ENCODE data around the gene CDC42EP5. TPM values are rescaled to one million over a fixed set of nuclear protein-coding genes. Genes with fewer than 3 reads are reported as not detected.
"Not testable (repeated sequence)": the region's sequence is repeated elsewhere in the genome, so short reads cannot be mapped to it uniquely, and the experiment has no call there.

The CDC42EP5 gene
- total RNA-seq, 1 experiment from 2014 or later = 0.26 TPM

DNA sequence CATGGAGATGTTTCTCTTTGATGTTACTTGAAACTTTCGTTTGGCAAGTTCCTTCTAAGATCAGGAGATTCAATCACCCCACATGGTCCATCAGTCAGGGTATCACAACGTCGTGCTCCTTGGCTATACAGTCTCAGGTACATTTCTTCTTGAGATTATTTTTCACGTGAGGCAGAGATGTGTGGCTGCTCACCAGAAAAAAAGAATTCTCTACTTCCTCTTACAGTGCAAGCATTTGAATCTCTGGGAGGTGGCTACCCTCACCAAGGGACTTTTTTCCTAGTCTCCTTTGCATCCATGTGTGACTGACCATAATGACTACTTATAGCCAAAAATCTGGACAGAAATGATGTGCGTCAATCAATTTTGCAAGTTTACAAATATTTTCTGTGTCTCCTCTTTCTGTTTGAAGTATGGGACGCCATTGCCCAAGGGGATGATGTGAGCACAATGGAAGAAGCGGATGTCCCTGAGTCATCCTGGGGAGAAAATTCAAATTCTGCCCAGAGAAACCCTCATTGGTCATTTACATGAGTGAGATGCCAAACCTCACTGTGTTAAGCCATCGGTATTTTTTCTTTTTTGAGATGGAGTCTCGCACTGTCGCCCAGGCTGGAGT lies 21.0 kb upstream of the CDC42EP5 start:
- DNase-seq (ENCODE audit: low read depth, low spot score) = no peak
- in situ Hi-C loops (cut with HindIII; ENCODE audit: low pct_unique_long_range_greater_than_20kb, low sequenced_read_pairs) = no loop called here

DNA sequence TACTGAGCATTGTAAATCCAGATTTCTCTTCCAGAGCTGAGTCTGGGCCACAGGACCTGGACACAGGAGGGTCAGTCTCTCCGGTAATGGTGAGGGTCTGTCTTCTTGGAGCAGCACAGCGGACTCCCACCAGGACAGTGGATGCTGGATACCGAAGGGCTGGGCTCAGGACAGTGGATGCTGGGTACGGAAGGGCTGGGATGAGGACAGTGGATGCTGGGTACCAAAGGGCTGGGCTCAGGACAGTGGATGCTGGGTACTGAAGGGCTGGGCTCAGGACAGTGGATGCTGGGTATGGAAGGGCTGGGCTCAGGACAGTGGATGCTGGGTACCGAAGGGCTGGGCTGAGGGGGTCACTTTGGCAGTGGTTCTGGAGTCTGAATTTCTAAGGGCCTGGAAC lies 20.0 kb upstream of the CDC42EP5 start:
- DNase-seq (ENCODE audit: low read depth, low spot score); in situ Hi-C loops (cut with HindIII; ENCODE audit: low pct_unique_long_range_greater_than_20kb, low sequenced_read_pairs): not testable (repeated sequence)

DNA sequence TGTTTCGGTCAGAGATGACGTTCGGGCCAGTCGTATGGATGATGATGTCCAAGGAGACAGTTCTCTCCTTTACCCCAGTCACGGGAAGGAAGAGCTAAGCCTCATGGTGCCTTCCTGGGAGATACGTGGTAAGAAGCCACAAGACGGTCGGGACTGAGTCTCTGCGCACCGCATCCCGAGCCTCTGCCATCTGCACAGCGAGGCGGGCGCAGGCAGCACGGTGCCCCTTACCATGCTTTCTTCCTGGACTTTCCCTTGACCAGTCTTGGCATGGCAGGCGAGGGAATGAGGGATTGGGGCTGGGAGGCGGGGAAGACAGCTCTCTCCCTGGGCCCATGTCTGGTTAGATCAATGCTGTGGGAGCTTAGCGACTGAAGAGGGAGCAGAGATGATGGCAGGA lies 19.5 kb upstream of the CDC42EP5 start:
- no peak for DNase-seq (ENCODE audit: low read depth, low spot score)
- in situ Hi-C loops (cut with HindIII; ENCODE audit: low pct_unique_long_range_greater_than_20kb, low sequenced_read_pairs) = no loop called here

- in situ Hi-C loops (cut with HindIII; ENCODE audit: low pct_unique_long_range_greater_than_20kb, low sequenced_read_pairs) = no loop called here
Measured at GRCh38 chr19:54489766-54490165, 16.7 kb upstream of the CDC42EP5 start.

DNA sequence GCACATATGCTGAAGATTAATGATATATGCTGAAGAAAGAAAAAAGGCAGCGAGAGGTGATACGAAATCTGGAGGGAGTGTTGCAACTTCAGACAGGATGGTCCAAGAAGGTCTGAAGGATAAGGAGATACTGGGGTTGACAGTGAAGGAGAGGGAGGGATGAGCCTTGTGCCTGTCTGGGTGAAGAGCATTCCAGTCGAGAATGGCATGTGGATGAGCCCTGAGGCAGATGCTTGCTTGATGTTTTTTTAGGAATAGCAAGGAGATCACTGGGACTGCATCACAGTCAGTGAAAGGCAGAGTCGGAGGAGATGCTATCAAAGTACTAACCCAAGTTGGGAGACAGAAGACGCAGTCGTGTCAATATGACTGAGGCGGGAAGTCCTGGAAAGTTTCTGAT lies 16.2 kb upstream of the CDC42EP5 start:
- DNase-seq (ENCODE audit: low read depth, low spot score) = no peak
- in situ Hi-C loops (cut with HindIII; ENCODE audit: low pct_unique_long_range_greater_than_20kb, low sequenced_read_pairs) = no loop called here

More at GRCh38 chr19:54489766-54490165, 16.7 kb upstream of the CDC42EP5 start:
- no peak for DNase-seq (ENCODE audit: low read depth, low spot score)

DNA sequence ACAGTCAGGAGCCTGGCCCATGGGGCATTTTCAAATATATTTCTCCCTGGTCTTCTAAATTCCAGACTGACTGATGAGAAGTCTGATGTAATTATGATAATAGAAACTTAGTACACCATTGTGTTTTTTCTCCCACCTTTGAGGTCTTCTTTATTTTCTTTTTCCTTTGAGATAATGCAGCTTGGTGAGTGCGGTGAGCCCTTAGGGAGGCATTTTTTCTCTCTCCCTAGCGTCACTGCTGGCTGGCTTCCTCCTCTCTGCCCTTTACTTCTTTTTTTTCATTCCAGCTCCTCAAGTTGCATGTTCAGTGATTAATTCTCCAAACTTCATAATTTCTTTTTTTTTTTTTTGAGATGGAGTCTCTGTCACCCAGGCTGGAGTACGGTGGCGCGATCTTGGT lies 12.8 kb upstream of the CDC42EP5 start:
- in situ Hi-C loops (cut with HindIII; ENCODE audit: low pct_unique_long_range_greater_than_20kb, low sequenced_read_pairs) = no loop called here
- DNase-seq (ENCODE audit: low read depth, low spot score) = no peak

- DNase-seq (ENCODE audit: low read depth, low spot score) = no peak
Measured at GRCh38 chr19:54484451-54484850, 11.4 kb upstream of the CDC42EP5 start.

GRCh38 chr19:54482889-54483288 lies 9.8 kb upstream of the CDC42EP5 start:
- DNase-seq (ENCODE audit: low read depth, low spot score) = no peak
- in situ Hi-C loops (cut with HindIII; ENCODE audit: low pct_unique_long_range_greater_than_20kb, low sequenced_read_pairs) = no loop called here

More at GRCh38 chr19:54484451-54484850, 11.4 kb upstream of the CDC42EP5 start:
- in situ Hi-C loops (cut with HindIII; ENCODE audit: low pct_unique_long_range_greater_than_20kb, low sequenced_read_pairs) = no loop called here

- peak; percentile 62 for DNase-seq (ENCODE audit: low read depth, low spot score)
- in situ Hi-C loops (cut with HindIII; ENCODE audit: low pct_unique_long_range_greater_than_20kb, low sequenced_read_pairs) = no loop called here
Measured at GRCh38 chr19:54481326-54481930, 8.3 kb upstream of the CDC42EP5 start.

DNA sequence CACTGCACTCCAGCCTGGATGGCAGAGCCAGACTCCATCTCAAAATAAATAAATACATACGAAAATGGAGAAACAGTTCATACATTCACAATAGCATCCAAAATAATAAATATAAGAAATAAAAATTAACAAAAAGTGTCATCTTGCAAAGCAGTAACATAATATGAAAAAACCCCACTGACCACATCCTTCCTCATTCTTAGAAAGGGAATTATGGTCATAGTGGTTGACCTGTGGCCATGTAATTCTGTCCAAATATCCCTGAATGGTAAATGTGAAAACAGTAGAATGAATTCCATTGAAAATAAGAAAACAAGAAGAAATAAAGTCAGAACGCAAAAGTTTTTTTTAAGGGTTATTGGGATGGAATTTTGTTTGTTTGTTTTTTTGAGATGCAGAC lies 7.0 kb upstream of the CDC42EP5 start:
- no peak for DNase-seq (ENCODE audit: low read depth, low spot score)
- in situ Hi-C loops (cut with HindIII; ENCODE audit: low pct_unique_long_range_greater_than_20kb, low sequenced_read_pairs) = no loop called here

- in situ Hi-C loops (cut with HindIII; ENCODE audit: low pct_unique_long_range_greater_than_20kb, low sequenced_read_pairs) = no loop called here
- peak; percentile 62 for DNase-seq (ENCODE audit: low read depth, low spot score)
Measured at GRCh38 chr19:54478677-54479266, 5.7 kb upstream of the CDC42EP5 start.

GRCh38 chr19:54477650-54478049 lies 4.6 kb upstream of the CDC42EP5 start:
- DNase-seq (ENCODE audit: low read depth, low spot score) = peak; percentile 27
- in situ Hi-C loops (cut with HindIII; ENCODE audit: low pct_unique_long_range_greater_than_20kb, low sequenced_read_pairs) = no loop called here

- in situ Hi-C loops (cut with HindIII; ENCODE audit: low pct_unique_long_range_greater_than_20kb, low sequenced_read_pairs) = no loop called here
- DNase-seq (ENCODE audit: low read depth, low spot score) = no peak
Measured at GRCh38 chr19:54475706-54476105, 2.6 kb upstream of the CDC42EP5 start.

GRCh38 chr19:54473892-54474372 lies 836 bp upstream of the CDC42EP5 start:
- in situ Hi-C loops (cut with HindIII; ENCODE audit: low pct_unique_long_range_greater_than_20kb, low sequenced_read_pairs) = no loop called here
- DNase-seq (ENCODE audit: low read depth, low spot score) = no peak

- DNase-seq (ENCODE audit: low read depth, low spot score) = no peak
Measured at GRCh38 chr19:54470991-54471782, 1.9 kb downstream of the CDC42EP5 start.

DNA sequence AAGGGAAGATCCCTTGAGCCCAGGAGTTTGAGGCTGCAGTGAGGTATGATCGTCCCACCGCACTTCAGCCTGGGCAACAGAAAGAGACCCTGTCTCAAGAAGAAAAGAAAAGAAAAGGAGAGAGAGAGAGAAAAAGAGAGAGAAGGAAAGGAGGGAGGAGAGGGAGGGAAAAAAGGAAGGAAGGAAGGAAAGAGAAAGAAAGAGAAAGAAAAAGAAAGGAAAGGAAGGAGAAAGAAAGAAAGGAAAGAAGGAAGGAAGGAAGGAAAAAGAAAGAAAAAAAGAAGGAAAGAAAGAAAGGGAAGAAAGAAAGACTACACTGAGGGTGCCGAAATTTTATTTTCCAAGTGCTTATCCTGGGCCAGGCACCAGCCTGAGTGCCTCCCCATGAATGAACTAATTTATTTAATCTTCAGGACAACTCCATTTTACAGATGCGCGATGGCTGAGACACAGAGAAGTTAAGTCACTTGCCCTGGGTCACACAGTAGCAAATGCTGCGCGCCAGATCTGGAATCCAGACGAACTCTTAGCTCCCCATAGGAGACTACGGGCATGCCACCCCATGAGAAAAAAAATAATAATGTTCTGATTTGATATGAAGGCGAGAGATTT lies 2.7 kb downstream of the CDC42EP5 start:
- in situ Hi-C loops (cut with HindIII; ENCODE audit: low pct_unique_long_range_greater_than_20kb, low sequenced_read_pairs) = no loop called here
- DNase-seq (ENCODE audit: low read depth, low spot score) = no peak

More at GRCh38 chr19:54470991-54471782, 1.9 kb downstream of the CDC42EP5 start:
- in situ Hi-C loops (cut with HindIII; ENCODE audit: low pct_unique_long_range_greater_than_20kb, low sequenced_read_pairs) = no loop called here

DNA sequence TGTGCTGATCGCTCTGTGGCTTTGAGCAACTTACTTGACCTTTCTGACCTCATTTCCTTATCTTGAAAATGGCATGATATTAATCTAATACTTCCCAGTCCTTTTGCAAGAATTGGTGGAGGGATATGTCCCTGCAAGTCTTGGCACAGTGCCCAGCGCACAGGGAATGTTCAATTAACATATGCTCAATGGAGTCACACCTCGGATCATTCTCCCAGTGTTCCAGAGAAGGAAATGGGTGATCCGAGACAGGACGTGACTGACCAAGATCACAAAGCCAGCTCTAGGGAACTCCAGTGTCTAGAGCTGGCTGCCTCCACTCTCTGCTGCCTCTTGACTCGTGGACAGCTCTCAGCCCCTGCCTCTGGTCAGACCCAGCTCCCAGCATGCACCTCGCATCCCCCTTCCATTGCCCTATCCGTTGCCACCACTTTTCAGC lies 3.6 kb downstream of the CDC42EP5 start:
- in situ Hi-C loops (cut with HindIII; ENCODE audit: low pct_unique_long_range_greater_than_20kb, low sequenced_read_pairs) = no loop called here
- no peak for DNase-seq (ENCODE audit: low read depth, low spot score)

GRCh38 chr19:54466110-54466480 lies 7.0 kb downstream of the CDC42EP5 start:
- in situ Hi-C loops (cut with HindIII; ENCODE audit: low pct_unique_long_range_greater_than_20kb, low sequenced_read_pairs); DNase-seq (ENCODE audit: low read depth, low spot score): not testable (repeated sequence)

All from SK-MEL-5 (cell line).